ENCODE results near the gene OR6C3.
"Not testable (repeated sequence)": the region's sequence is repeated elsewhere in the genome, so short reads cannot be mapped to it uniquely, and the experiment has no call there.

Gene OR6C3

GRCh38 chr12:55336002-55336401 lies 5.5 kb downstream of the OR6C3 start:
- Mint-ChIP-seq H3K4me1 (no peaks in the 10 kb centered on the region), H3K27me3 (ENCODE audit: low read depth, poor library complexity) (no peaks in the 10 kb centered on the region), H3K9me3 (no peaks in the 10 kb centered on the region), H3K4me3 (no peak overlapping the region), H3K36me3 (ENCODE audit: low read depth) (no peaks in the 10 kb centered on the region), H3K27ac (no peak overlapping the region)
- DNase-seq: no peak
- TF ChIP-seq, protein P1, sequence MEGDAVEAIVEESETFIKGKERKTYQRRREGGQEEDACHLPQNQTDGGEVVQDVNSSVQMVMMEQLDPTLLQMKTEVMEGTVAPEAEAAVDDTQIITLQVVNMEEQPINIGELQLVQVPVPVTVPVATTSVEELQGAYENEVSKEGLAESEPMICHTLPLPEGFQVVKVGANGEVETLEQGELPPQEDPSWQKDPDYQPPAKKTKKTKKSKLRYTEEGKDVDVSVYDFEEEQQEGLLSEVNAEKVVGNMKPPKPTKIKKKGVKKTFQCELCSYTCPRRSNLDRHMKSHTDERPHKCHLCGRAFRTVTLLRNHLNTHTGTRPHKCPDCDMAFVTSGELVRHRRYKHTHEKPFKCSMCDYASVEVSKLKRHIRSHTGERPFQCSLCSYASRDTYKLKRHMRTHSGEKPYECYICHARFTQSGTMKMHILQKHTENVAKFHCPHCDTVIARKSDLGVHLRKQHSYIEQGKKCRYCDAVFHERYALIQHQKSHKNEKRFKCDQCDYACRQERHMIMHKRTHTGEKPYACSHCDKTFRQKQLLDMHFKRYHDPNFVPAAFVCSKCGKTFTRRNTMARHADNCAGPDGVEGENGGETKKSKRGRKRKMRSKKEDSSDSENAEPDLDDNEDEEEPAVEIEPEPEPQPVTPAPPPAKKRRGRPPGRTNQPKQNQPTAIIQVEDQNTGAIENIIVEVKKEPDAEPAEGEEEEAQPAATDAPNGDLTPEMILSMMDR (IDR thresholded peaks at IDR 0.05): no peak

DNA sequence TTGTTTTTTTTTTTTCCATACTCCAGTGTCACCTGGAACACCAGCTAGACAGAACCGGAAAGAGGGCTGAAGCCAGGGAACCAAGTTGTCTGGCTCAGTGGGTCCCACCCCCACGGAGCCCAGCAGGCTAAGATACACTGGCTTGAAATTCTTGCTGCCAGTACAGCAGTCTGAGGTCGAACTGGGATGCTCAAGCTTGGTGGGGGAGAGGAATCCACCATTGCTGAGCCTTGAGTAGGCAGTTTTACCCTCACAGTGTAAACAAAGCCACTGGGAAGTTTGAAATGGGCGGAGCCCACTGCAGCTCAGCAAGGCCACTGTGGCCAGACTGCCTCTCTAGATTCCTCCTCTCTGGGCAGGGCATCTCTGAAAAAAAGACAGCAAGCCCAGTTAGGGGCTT lies 24.8 kb downstream of the OR6C3 start:
- peak overlapping the region; percentile 88 for H3K27ac Mint-ChIP-seq
- not testable (repeated sequence) for H3K4me3 Mint-ChIP-seq; H3K27me3 Mint-ChIP-seq (ENCODE audit: low read depth, poor library complexity)
- H3K9me3 Mint-ChIP-seq: peaks cover 35% of the 10 kb centered on the region
- peak; percentile 3 for DNase-seq
- H3K36me3 Mint-ChIP-seq (ENCODE audit: low read depth): peaks cover 11% of the 10 kb centered on the region
- H3K4me1 Mint-ChIP-seq: peaks cover 13% of the 10 kb centered on the region

DNA sequence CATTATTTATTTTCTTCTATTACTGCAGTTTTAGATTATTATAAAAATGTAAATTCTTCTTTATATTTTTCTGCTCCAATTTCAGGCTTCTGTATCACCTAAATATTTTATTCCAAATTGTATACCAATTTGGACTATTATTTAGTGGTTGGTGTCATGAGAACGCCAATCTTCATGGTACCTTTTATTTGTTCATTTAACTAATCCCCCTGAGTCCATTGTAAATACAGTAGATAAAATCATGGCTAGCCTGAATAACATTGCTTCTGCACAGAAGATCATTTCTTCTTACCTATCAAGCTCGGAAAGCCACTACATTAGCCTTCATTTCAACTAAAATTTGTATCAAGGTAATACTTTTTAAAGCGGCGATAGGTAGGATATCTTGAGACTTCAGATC lies 32.1 kb downstream of the OR6C3 start, which contains the start of gene OR6C75:
Gene OR6C75, plus strand, starts transcription at position 301 of the 400 bp plus-strand sequence. CDS start 2,136 bp downstream, outside the sequence.
- no peak within 1 kb of the TSS for H3K4me3 Mint-ChIP-seq
- H3K36me3 Mint-ChIP-seq (ENCODE audit: low read depth): no peaks in the 10 kb centered on the region
- peaks cover 17% of the 10 kb centered on the region for H3K9me3 Mint-ChIP-seq
- TF ChIP-seq, protein P1 (IDR thresholded peaks at IDR 0.05): no peak
- no peak within 1 kb of the TSS for H3K27ac Mint-ChIP-seq
- no peaks in the 10 kb centered on the region for H3K4me1 Mint-ChIP-seq
- DNase-seq: no peak
- peaks cover 4% of the 10 kb centered on the region for H3K27me3 Mint-ChIP-seq (ENCODE audit: low read depth, poor library complexity)

DNA sequence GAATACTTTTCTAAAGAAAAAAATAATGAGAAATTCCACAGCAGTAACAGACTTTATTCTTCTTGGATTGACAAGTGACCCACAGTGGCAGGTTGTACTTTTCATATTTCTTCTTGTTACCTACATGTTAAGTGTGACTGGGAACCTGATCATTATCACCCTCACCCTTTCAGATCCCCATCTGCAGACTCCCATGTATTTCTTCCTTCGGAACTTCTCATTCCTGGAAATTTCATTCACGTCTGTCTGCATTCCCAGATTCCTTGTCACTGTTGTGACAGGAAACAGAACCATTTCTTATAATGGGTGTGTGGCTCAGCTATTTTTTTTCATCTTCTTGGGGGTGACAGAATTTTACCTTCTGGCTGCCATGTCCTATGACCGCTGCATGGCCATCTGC lies 34.5 kb downstream of the OR6C3 start:
- H3K27me3 Mint-ChIP-seq (ENCODE audit: low read depth, poor library complexity): peaks cover 4% of the 10 kb centered on the region
- no peak for DNase-seq
- TF ChIP-seq, protein P1 (IDR thresholded peaks at IDR 0.05): no peak
- H3K27ac Mint-ChIP-seq: no peak overlapping the region
- H3K36me3 Mint-ChIP-seq (ENCODE audit: low read depth): no peaks in the 10 kb centered on the region
- H3K9me3 Mint-ChIP-seq: no peaks in the 10 kb centered on the region
- no peaks in the 10 kb centered on the region for H3K4me1 Mint-ChIP-seq
- H3K4me3 Mint-ChIP-seq: no peak overlapping the region

DNA sequence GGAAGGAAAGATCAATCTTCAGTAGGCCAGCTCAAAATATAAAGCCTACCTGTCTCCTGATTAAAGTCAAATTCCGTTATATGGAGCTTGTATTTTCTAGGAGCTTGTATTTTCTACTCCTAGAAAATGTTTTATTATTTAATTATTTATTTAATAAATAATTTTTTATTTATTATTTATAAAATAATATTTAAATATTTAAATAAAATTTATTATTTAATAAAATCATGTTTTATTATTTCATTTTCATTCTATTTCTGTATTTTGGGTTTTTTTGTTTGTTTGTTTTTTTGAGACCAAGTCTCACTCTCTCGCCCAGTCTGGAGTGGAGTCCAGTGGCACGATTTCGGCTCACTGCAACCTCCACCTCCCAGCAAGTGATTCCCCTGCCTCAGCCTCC lies 42.0 kb downstream of the OR6C3 start:
- DNase-seq: no peak
- TF ChIP-seq, protein P1 (IDR thresholded peaks at IDR 0.05): no peak
- Mint-ChIP-seq H3K36me3 (ENCODE audit: low read depth) (no peaks in the 10 kb centered on the region), H3K4me3 (no peak overlapping the region), H3K27me3 (ENCODE audit: low read depth, poor library complexity) (no peaks in the 10 kb centered on the region), H3K27ac (no peak overlapping the region), H3K4me1 (no peaks in the 10 kb centered on the region), H3K9me3 (no peaks in the 10 kb centered on the region)

Measured in nephron progenitor cell (in vitro differentiated cells).